ENCODE results near the gene SLC35D1. TPM values are rescaled to one million over a fixed set of nuclear protein-coding genes. Genes with fewer than 3 reads are reported as not detected.

SLC35D1 gene
- total RNA-seq, 1 experiment from 2014 or later, result 5.4 TPM

DNA sequence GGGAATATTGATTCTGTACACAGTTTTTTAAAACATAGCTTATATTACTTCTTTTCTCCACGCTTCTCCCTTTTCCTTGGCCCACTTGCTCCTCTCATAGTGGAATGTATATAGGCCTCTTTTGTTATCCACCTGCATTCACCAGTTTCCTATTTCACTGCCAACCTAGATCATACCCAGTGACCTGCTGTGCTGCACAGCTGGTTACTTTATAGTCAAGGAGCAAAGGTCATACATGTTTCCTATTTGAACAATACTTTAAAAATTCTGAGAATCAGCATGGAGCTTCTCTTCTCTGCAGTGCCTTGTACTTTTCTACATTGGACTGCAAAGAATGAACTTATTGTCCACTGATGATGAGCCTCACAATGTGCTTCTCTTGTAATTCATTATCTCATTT is 4.3 kb upstream of the SLC35D1 start:
- DNase-seq (ENCODE audit: low read depth, low spot score), result no peak
- in situ Hi-C loops (cut with HindIII; ENCODE audit: low pct_unique_long_range_greater_than_20kb, low sequenced_read_pairs), result no loop called here

- DNase-seq (ENCODE audit: low read depth, low spot score), result no peak
- in situ Hi-C loops (cut with HindIII; ENCODE audit: low pct_unique_long_range_greater_than_20kb, low sequenced_read_pairs), result no loop called here
Observed at GRCh38 chr1:67053535-67053784, 488 bp downstream of the SLC35D1 start.

- peak; percentile 48 for DNase-seq (ENCODE audit: low read depth, low spot score)
- in situ Hi-C loops (cut with HindIII; ENCODE audit: low pct_unique_long_range_greater_than_20kb, low sequenced_read_pairs), result no loop called here
Observed at GRCh38 chr1:67052741-67053534, 1.0 kb downstream of the SLC35D1 start.

DNA sequence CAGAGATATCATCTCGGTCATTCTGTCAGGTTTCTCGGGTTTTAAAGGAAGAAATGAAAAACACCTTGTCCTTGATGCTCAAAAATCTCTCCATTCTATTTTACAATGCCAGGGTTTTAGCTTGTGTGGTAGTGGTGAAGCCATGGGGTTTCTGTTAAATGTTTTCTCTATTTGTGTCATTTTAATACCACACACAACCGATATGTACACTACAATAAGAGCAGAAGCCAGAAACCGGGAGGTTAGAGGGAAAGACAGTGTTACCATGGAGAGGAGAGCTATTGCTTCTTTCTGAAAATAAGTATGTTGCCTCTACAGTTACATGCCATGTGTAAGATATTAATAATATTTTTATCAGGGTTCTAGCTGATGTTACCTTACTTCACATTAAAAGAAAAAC is 2.8 kb downstream of the SLC35D1 start:
- in situ Hi-C loops (cut with HindIII; ENCODE audit: low pct_unique_long_range_greater_than_20kb, low sequenced_read_pairs), result no loop called here

DNA sequence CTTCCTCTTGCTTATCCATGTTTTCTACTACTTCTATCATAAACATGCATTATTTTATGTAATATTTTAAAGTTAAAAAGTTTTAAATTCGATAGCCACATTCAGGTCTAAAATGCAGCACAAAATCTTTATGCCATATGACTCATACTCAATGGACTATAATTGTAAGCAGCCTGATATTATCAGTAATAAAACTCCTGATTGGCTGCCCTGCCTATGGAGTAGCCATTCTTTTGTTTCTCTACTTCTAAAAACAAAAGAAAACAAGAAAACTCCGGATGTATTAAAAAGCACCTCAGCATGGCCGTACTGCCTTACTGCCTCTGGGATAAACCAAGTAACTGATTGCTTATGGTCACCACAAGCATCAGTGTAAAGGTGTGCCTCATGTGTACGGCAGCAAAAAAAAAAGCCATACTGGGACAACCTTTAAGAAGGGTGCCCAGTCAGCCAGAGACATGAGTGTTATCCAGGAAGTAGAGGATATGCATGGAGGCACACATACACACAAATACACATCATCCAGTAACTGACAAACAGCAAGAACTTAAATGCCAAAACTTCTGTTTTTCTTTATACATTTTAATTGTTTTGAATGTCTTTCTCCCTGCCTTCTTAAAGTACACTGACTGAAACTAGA is 9.2 kb downstream of the SLC35D1 start:
- in situ Hi-C loops (cut with HindIII; ENCODE audit: low pct_unique_long_range_greater_than_20kb, low sequenced_read_pairs), result no loop called here
- DNase-seq (ENCODE audit: low read depth, low spot score), result no peak

More for the DNA sequence above, 2.8 kb downstream of the SLC35D1 start:
- DNase-seq (ENCODE audit: low read depth, low spot score), result no peak

DNA sequence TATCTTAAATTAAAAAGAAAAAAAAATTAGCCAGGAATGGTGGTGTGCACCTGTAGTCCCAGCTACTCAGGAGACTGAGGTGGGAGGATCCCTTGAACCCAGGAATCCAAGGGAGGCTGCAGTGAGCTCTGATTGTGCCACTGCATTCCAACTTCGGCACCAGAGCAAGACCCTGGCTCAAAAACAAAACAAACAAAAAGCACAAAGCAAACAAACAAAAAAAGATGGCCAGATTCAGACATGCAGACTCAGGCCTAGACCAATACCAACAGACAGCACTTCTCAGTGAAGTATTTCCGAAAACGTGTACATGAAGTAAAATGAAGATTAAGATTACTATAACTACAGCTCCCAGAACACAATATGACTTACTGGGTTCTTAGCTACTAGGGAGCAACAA is 10.6 kb downstream of the SLC35D1 start:
- no peak for DNase-seq (ENCODE audit: low read depth, low spot score)
- in situ Hi-C loops (cut with HindIII; ENCODE audit: low pct_unique_long_range_greater_than_20kb, low sequenced_read_pairs), result no loop called here

GRCh38 chr1:67041841-67042503 is 12.0 kb downstream of the SLC35D1 start:
- DNase-seq (ENCODE audit: low read depth, low spot score), result no peak
- in situ Hi-C loops (cut with HindIII; ENCODE audit: low pct_unique_long_range_greater_than_20kb, low sequenced_read_pairs), result no loop called here

- in situ Hi-C loops (cut with HindIII; ENCODE audit: low pct_unique_long_range_greater_than_20kb, low sequenced_read_pairs), result no loop called here
- no peak for DNase-seq (ENCODE audit: low read depth, low spot score)
Observed at GRCh38 chr1:67040405-67040804, 13.5 kb downstream of the SLC35D1 start.

DNA sequence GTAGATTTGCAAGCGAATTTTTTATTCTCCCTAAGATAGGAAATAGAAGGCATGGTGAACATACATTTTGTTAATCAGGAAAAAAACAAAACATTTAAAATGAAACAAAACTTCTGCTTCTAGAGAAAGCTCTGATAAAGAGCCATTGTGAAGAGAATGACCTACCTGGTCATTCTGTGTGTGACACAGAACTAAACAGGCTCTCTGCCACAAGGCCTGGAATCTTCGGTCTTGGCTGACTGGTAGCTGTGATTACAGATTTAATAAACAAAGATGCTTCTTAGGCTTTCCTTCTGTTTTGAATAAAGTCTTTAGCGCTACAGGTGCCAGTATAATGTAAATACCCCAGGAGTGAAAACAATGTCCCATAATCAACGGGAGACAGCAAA is 22.1 kb downstream of the SLC35D1 start:
- in situ Hi-C loops (cut with HindIII; ENCODE audit: low pct_unique_long_range_greater_than_20kb, low sequenced_read_pairs), result no loop called here
- no peak for DNase-seq (ENCODE audit: low read depth, low spot score)

GRCh38 chr1:67031121-67031858 is 22.7 kb downstream of the SLC35D1 start:
- no peak for DNase-seq (ENCODE audit: low read depth, low spot score)
- in situ Hi-C loops (cut with HindIII; ENCODE audit: low pct_unique_long_range_greater_than_20kb, low sequenced_read_pairs), result no loop called here

GRCh38 chr1:67029472-67029871 is 24.5 kb downstream of the SLC35D1 start:
- DNase-seq (ENCODE audit: low read depth, low spot score), result no peak
- in situ Hi-C loops (cut with HindIII; ENCODE audit: low pct_unique_long_range_greater_than_20kb, low sequenced_read_pairs), result no loop called here

DNA sequence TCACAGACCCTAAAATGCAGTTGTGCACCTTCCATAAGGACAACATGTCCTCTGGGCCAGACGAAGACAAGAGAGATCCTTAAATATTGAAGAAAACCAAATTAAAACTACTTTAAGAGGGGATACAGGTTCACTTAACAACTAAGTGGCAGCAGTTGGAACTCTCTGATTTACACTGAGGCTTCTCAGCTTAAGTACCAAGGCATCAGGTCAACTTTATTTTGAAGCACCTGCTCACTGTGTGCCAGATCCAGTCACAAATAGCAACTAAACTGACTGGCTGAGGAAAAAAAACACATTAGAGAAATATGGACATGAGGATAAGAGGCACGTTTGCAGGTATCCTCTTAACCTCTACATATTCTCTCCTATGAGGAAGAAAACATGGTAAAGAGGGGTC is 33.2 kb downstream of the SLC35D1 start:
- in situ Hi-C loops (cut with HindIII; ENCODE audit: low pct_unique_long_range_greater_than_20kb, low sequenced_read_pairs), result no loop called here
- no peak for DNase-seq (ENCODE audit: low read depth, low spot score)

- in situ Hi-C loops (cut with HindIII; ENCODE audit: low pct_unique_long_range_greater_than_20kb, low sequenced_read_pairs), result no loop called here
- DNase-seq (ENCODE audit: low read depth, low spot score), result no peak
Observed at GRCh38 chr1:67020304-67020703, 33.6 kb downstream of the SLC35D1 start.

GRCh38 chr1:67019600-67020136 is 34.3 kb downstream of the SLC35D1 start:
- no peak for DNase-seq (ENCODE audit: low read depth, low spot score)
- in situ Hi-C loops (cut with HindIII; ENCODE audit: low pct_unique_long_range_greater_than_20kb, low sequenced_read_pairs), result no loop called here

DNA sequence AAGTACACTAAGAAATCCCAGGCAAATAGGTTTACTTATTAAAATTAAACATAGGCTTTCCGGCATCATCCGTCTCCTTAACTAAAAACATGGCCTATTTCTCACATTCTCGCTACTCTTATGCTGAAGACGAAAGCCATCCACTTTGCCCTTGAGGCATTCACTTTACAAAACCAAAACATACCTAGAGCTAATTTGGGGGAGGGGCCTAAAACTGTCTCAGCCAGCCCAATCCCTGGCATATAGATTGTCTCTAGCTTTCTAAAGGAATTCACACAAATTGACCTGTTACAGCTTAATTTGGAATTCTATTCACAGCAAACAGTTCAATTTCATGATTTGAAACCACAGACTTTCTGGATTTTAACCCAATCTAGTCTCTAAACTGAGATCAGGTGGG is 34.8 kb downstream of the SLC35D1 start:
- in situ Hi-C loops (cut with HindIII; ENCODE audit: low pct_unique_long_range_greater_than_20kb, low sequenced_read_pairs), result no loop called here
- DNase-seq (ENCODE audit: low read depth, low spot score), result no peak

DNA sequence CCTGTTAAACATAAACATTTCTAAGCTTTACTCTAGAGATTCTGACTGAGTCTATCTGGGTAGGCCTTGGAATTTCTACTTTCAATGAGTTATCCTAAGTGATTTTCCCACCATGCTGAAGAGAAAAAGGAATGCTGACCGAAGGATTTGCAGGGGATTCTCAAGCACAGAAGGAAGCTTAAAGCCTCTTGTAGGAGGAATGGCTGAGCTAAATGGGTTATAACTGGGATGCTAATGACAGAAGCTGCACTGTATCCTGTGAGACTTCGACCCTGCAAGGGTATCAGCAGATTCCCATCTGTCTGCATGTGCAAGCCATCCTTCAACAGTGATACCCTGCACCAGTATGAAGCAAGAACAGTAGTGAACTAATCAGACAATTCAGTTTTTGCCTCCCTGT is 35.4 kb downstream of the SLC35D1 start:
- no peak for DNase-seq (ENCODE audit: low read depth, low spot score)
- in situ Hi-C loops (cut with HindIII; ENCODE audit: low pct_unique_long_range_greater_than_20kb, low sequenced_read_pairs), result no loop called here

DNA sequence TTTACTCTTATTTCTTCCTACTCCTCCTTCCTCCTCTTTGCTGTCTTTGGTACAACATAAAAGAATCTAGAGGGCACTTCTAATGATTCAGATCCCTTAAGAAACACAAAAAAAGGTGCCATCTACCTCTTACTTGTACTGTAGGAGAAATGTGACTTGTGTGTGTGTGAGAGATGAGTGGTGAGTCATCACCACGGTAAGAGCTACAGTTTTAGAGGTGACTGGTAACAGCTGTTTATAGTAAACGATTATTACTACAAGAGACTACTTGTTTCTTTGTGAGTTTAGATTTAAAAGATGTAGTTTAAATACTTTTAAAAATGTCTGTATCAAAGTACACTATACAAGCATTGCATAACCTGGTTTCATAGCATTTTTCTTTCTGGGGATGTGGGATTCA is 40.4 kb downstream of the SLC35D1 start:
- DNase-seq (ENCODE audit: low read depth, low spot score), result no peak
- in situ Hi-C loops (cut with HindIII; ENCODE audit: low pct_unique_long_range_greater_than_20kb, low sequenced_read_pairs), result no loop called here

- in situ Hi-C loops (cut with HindIII; ENCODE audit: low pct_unique_long_range_greater_than_20kb, low sequenced_read_pairs), result no loop called here
- no peak for DNase-seq (ENCODE audit: low read depth, low spot score)
Observed at GRCh38 chr1:67009792-67010191, 44.2 kb downstream of the SLC35D1 start.
